NCI-H748 (cell line): ENCODE results near the gene GAB2.

Source experiments
- DNase-seq: peaks from one replicate; lab custom pipeline; 2025; ENCODE audit not compliant: unreplicated experiment; lab: John Stamatoyannopoulos, UW

The GAB2 gene

DNA sequence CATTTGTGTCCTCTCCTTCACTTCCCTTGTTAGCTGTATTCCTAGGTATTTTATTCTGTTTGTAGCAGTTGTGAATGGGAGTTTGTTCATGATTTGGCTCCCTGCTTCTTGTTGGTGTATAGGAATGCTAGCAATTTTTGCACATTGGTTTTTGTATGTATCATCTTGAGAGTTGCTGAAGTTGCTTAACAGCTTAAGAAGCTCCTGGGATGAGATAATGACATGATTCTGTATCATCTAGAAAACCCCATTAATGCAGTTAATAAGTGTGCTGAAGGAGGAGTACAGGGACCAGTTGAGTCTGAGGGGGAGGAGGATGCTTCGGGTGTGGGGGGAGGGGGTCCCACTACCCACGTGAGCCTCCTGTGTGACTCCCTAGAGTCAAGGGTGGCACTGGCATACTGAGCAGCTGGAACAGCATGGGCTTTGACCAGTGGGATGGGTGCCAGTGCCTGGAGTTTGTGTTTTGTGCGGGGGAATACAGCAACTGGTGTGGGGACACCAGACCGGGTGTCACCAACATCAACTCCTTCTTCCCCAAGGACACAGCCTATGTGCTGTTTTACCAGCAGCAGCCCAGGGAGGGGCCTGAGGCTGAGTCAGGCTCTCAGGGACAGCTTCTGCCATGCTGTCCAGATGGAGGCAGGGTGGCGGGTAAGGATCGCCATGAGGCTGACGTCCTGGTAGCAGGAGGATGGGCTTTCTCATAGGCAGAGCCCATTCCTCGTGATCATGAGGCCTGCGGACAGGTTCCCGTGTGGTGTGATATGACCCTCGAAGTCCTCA lies 204.8 kb downstream of the GAB2 start:
- no peak for DNase-seq

DNA sequence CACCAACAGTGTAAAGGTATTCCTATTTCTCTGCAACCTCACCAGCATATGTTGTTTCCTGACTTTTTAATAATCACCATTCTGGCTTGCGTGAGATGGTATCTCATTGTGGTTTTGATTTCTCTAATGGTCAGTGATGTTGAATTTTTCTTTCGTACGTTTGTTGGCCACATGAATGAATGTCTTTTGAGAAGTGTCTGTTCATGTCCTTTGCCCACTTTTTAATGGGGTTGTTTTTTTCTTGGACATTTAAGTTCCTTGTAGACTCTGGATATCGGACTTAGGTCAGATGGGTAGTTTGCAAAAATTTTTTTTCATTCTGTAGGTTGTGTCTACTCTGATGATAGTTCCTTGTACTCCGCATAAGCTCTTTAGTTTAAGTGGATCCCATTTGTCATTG lies 206.1 kb downstream of the GAB2 start:
- no peak for DNase-seq

- DNase-seq: no peak
Measured at GRCh38 chr11:78210000-78210608, 207.5 kb downstream of the GAB2 start.

DNA sequence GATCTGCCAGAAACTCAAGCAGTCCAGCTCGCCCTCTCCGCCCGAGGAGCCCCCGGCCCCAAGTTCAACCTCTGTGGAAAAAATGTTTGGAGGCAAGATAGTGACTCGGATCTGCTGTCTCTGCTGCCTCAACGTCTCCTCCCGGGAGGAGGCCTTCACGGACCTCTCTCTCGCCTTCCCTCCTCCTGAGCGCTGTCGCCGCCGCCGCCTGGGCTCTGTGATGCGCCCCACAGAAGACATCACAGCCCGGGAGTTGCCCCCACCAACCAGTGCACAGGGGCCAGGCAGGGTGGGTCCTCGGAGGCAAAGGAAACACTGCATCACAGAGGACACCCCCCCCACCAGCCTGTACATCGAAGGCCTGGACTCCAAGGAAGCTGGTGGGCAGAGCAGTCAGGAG lies 208.1 kb downstream of the GAB2 start:
- no peak for DNase-seq

DNA sequence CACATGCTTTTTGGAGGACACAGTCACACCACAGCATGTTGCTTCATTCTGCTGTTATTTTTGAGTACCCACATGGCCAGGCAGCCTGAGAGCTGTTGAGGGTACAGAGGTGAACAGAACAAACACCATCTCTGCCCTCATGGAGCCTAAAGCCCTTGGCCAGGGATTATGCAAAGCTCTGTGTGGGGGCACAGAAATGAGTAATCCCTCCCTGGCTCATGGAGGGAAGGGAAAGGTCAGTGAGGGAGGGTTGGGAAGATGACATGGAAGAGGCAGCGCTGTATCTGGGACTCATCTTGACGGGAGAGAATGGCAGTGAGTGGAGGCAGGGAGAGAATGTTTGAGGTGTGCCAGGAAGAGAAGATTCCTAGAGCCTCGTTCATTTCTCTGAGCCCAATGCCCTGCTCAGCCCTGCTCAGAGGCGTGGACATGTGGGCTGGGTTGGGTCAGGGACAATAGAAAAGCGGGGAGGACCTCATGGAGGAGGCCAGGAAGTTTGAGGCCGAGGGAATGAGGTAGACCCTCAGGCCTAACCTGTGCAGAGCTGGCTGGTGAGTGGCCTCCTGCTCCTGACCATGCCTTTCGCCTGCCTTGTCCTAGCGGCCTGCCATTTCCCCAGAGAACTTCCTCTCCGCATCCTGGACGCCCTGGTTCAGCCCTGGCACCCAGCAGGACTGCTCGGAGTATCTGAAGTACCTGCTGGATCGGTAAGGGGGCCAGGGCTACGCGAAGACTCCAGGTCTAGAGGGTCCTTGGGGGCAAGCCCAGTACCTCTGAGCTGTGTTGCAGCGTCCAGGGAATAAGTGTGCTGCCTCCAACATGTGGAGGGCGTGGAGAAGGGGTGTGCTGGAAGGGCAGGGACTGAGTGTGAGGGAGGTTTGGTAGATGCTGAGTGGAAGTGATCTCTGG lies 209.1 kb downstream of the GAB2 start:
- no peak for DNase-seq

- DNase-seq: no peak
Measured at GRCh38 chr11:78207532-78208256, 209.9 kb downstream of the GAB2 start.

GRCh38 chr11:78205691-78206090 lies 211.9 kb downstream of the GAB2 start:
- DNase-seq: no peak

GRCh38 chr11:78205256-78205655 lies 212.4 kb downstream of the GAB2 start:
- no peak for DNase-seq

- DNase-seq: no peak
Measured at GRCh38 chr11:78203184-78203583, 214.4 kb downstream of the GAB2 start.

GRCh38 chr11:78202733-78203167 lies 214.9 kb downstream of the GAB2 start:
- DNase-seq: no peak

- no peak for DNase-seq
Measured at GRCh38 chr11:78201096-78201818, 216.4 kb downstream of the GAB2 start.

DNA sequence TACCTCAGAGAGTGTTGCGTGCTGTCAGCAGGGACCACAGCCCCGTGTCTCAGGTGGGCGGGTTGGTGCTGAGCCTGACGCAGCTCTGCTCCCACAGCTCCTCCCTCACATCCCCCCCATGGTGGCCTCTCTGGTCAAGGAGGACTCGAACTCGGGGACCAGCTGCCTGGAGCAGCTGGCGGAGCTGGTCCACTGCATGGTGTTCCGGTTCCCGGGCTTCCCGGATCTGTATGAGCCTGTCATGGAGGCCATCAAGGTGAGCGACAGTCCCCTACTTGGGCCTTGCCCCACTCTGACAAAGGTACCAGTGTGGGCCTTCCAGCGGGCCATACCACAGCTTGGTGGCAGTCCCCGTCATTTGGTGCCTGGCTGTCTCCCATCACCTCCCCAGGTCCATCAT lies 217.1 kb downstream of the GAB2 start:
- DNase-seq: no peak

- DNase-seq: no peak
Measured at GRCh38 chr11:78200061-78200460, 217.6 kb downstream of the GAB2 start.

- no peak for DNase-seq
Measured at GRCh38 chr11:78199653-78200015, 218.0 kb downstream of the GAB2 start.

DNA sequence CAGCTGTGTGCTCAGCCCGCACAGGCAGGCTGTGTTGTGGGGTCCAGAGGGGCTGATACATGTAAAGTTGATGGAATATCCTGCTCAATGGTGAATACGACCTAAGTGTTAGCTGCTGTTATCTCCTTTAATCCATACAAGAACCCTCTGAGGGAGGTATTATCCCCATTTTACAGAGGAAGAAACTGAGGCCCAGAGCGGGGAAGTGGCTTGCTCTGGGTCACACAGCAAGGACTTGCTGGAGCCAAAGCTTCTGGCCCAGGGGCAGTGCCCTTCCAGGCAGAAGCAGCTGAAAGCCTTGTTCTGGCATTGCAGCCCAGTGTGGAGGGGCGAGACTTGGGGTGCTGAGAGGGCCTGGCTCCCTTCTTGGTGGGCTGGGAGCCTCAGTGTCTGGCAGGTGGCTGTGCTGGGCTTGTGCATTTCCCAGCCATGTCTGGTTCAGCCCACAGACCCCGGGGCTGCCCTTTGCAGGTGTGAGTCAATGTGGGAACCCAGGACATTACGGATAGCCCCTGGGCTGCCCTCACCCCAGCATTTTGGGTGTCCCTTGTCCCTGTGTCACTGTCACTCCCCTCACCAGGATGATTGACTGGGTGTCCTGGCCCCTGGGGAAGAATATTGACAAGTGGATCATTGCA lies 218.5 kb downstream of the GAB2 start:
- DNase-seq: no peak

- no peak for DNase-seq
Measured at GRCh38 chr11:78197816-78198215, 219.8 kb downstream of the GAB2 start.

DNA sequence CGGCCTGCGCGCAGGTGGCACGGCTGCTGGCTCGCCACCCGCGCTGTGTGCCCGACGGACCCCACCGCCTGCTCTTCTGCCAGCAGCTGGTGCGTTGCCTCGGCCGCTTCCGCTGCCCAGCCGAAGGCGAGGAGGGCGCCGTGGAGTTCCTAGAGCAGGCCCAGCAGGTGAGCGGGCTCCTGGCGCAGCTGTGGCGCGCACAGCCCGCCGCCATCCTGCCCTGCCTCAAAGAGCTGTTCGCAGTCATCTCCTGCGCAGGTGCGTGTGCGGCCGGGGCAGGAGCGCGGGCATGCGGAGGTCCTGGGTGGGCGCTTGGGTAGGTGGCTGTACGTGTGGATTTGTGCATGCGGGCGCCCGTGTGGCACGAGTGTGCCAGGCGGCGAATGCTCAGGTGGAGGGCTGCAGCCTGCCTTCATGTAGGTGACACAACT lies 220.9 kb downstream of the GAB2 start:
- DNase-seq: no peak

GRCh38 chr11:78195917-78196560 lies 221.6 kb downstream of the GAB2 start:
- no peak for DNase-seq

DNA sequence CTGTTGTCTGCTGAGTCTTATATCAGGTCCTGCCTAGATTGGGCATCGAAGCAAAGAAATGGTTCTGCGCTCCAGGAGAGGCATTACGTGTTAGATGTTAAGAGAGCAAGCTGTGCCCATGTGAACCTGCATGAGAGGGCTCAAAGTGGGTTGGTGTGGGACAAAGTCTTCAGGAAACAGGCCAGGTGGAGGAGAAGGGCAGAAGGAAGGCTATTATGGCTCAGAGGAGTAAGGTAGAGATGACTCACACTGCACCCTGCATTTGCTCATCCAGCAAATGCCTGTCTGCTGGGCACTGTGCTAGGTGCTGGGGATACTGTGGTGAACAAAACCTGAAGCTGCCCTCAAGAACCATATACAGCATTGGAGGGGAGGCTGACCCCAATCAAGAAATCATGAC lies 223.1 kb downstream of the GAB2 start:
- no peak for DNase-seq
